HCT116 (cell line): ENCODE data around the gene C10orf62. TPM values are rescaled to one million over a fixed set of nuclear protein-coding genes. Genes with fewer than 3 reads are reported as not detected.
"Not testable (repeated sequence)": the region's sequence is repeated elsewhere in the genome, so short reads cannot be mapped to it uniquely, and the experiment has no call there.

ENCODE experiments used
- ATAC-seq: fragments of 200-7000 bp; cut with Tn5 transposase; 2 replicates; pipeline ENCODE4 v1.9.1; 2020; ENCODE audit warnings: mild to moderate bottlenecking, moderate library complexity
- BruUV-seq: library from RNA; stranded (reverse); fragments of 400-500 nt; replicated peaks from 2 replicates; lab custom pipeline; 2021; lab: Mats Ljungman, UMichigan
- CTCF ChIA-PET: fragments of 300-600 bp; sonication (Branson Sonifier 250); formaldehyde crosslinking; loops from one replicate; lab custom pipeline; 2021; ENCODE audit warnings: antibody characterized with exemption; lab: Charles Lee
- POLR2A ChIA-PET: fragments of 300-600, 350-600 bp; sonication (Branson Sonifier 250); formaldehyde crosslinking; loops from one replicate; lab custom pipeline; 2021; ENCODE audit warnings: antibody characterized with exemption; lab: Charles Lee
- RAD21 ChIA-PET, 2 experiments: fragments of 300-600 bp; sonication (Branson Sonifier 250); formaldehyde crosslinking; loops; one replicate each; lab custom pipeline; 2023; ENCODE audit warnings: low total read pairs in 2 of 2; ENCODE audit not compliant: uncharacterized antibody in 2 of 2, unreplicated experiment in 2 of 2, low non-redundant PET in 1 of 2; lab: Charles Lee
- DNase-seq: peaks from one replicate; pipeline ENCODE4 v3.0.0-alpha.2; 2010; ENCODE audit warnings: low read depth, low spot score
- H2AFZ ChIP-seq: fragments of 200-600 bp; shearing (Covaris generic), sonication (generic); 2 replicates; pipeline ENCODE4 v1.6.1; 2017; ENCODE audit warnings: low read depth, mixed run types, mixed read lengths, antibody characterized with exemption, low read length; ENCODE audit not compliant: poor library complexity, severe bottlenecking
- H3K27ac ChIP-seq: 2 replicates; pipeline ENCODE4 v1.5.1; 2012; ENCODE audit warnings: low read depth, low read length
- H3K27me3 ChIP-seq: fragments of 200-600 bp; sonication (generic); 2 replicates; pipeline ENCODE4 v1.6.1; 2016; ENCODE audit warnings: mixed run types, low read length, mixed read lengths; ENCODE audit not compliant: insufficient read depth
- H3K36me3 ChIP-seq, 2 experiments: fragments of 200-500 bp in 1 of 2; fragments of 200-600 bp in 1 of 2; sonication (Bioruptor generic) in 1 of 2; sonication (generic) in 1 of 2; 2 replicates each; pipeline versions ENCODE4 v1.5.1 to v1.6.1; 2014 to 2016; ENCODE audit warnings: low read length in 2 of 2, inconsistent platforms in 1 of 2, mixed read lengths in 1 of 2, mixed run types in 1 of 2; ENCODE audit not compliant: insufficient read depth in 2 of 2, control insufficient read depth in 1 of 2
- H3K4me1 ChIP-seq, 2 experiments: fragments of 200-600 bp in 1 of 2; sonication (generic) in 1 of 2; 2 replicates each; pipeline versions ENCODE4 v1.5.1 to v1.6.1; 2012 to 2017; ENCODE audit warnings: low read length in 2 of 2, inconsistent platforms in 1 of 2, mild to moderate bottlenecking in 1 of 2, mixed read lengths in 1 of 2, mixed run types in 1 of 2, moderate library complexity in 1 of 2; ENCODE audit not compliant: insufficient read depth in 2 of 2, control insufficient read depth in 1 of 2
- H3K4me2 ChIP-seq: fragments of 200-600 bp; sonication (generic); 2 replicates; pipeline ENCODE4 v1.6.1; 2017; ENCODE audit warnings: mixed run types, low read length, mixed read lengths
- H3K4me3 ChIP-seq, 2 experiments: fragments of 200-600 bp in 1 of 2; sonication (generic) in 1 of 2; replicated peaks in 1 of 2; 2 replicates each; pipeline ENCODE4 v1.5.1; 2011 to 2016; ENCODE audit warnings: low read length in 2 of 2, control low read depth in 1 of 2, low read depth in 1 of 2, mild to moderate bottlenecking in 1 of 2, mixed read lengths in 1 of 2, mixed run types in 1 of 2
- H3K79me2 ChIP-seq: fragments of 200-600 bp; sonication (generic); 2 replicates; pipeline ENCODE4 v1.6.1; 2017; ENCODE audit warnings: mild to moderate bottlenecking, mixed run types, low read length, moderate library complexity, mixed read lengths; ENCODE audit not compliant: insufficient read depth
- H3K9ac ChIP-seq: fragments of 200-600 bp; sonication (generic); 2 replicates; pipeline ENCODE4 v1.6.1; 2016; ENCODE audit warnings: low read length, mixed read lengths
- H3K9me2 ChIP-seq: fragments of 200-600 bp; sonication (generic), shearing (Covaris generic); 2 replicates; pipeline ENCODE4 v1.6.1; 2017; ENCODE audit warnings: mixed run types, mild to moderate bottlenecking, moderate library complexity; ENCODE audit not compliant: insufficient read depth
- H3K9me3 ChIP-seq, 2 experiments: fragments of 200-500 bp in 1 of 2; fragments of 200-600 bp in 1 of 2; sonication (Bioruptor generic) in 1 of 2; sonication (generic) in 1 of 2; 2 replicates each; pipeline ENCODE4 v1.6.1; 2014 to 2017; ENCODE audit warnings: low read length in 2 of 2, mixed read lengths in 2 of 2, inconsistent platforms in 1 of 2, low read depth in 1 of 2, mild to moderate bottlenecking in 1 of 2, mixed run types in 1 of 2, moderate library complexity in 1 of 2; ENCODE audit not compliant: control insufficient read depth in 1 of 2, insufficient read depth in 1 of 2
- H4K20me1 ChIP-seq: fragments of 200-600 bp; sonication (generic), shearing (Covaris generic); 2 replicates; pipeline ENCODE4 v1.6.1; 2017; ENCODE audit warnings: mixed run types, mild to moderate bottlenecking, moderate library complexity; ENCODE audit not compliant: insufficient read depth
- CTCF ChIP-seq, 3 experiments: fragments of 200-600 bp in 1 of 3; sonication (generic) in 1 of 3; IDR thresholded peaks in 2 of 3; conservative IDR thresholded peaks in 1 of 3; 2 replicates each; pipeline ENCODE4 v1.5.1; 2012 to 2017; ENCODE audit warnings: low read depth in 2 of 3, low read length in 2 of 3, antibody characterized with exemption in 1 of 3, borderline replicate concordance in 1 of 3, control low read depth in 1 of 3, mild to moderate bottlenecking in 1 of 3, mixed read lengths in 1 of 3, mixed run types in 1 of 3, moderate library complexity in 1 of 3; ENCODE audit not compliant: insufficient read depth in 1 of 3
- ELF1 ChIP-seq: IDR thresholded peaks from 2 replicates; pipeline ENCODE4 v1.6.1; 2012; ENCODE audit warnings: low read depth, borderline replicate concordance
- MAX ChIP-seq: IDR thresholded peaks from 2 replicates; pipeline ENCODE4 v1.6.1; 2012
- TCF7L2 ChIP-seq: IDR thresholded peaks from 2 replicates; pipeline ENCODE4 v1.7.0; 2011; ENCODE audit warnings: borderline replicate concordance, inconsistent platforms; ENCODE audit not compliant: insufficient read depth, insufficient read length; ENCODE audit errors: extremely low read depth
- ZFX ChIP-seq: fragments of 450-650 bp; IDR thresholded peaks from 2 replicates; pipeline ENCODE4 v1.6.1; 2017
- intact Hi-C: fragments of 100-400 bp; cut with micrococcal nuclease; formaldehyde crosslinking; loops from 2 replicates; pipeline ENCODE4 v1.10.0; 2022
- total RNA-seq: library from RNA; stranded (reverse); gene quantifications from one replicate; pipeline ENCODE4 v1.2.1, GENCODE V29; 2021; ENCODE audit not compliant: unreplicated experiment

The C10orf62 gene
- total RNA-seq, 1 experiment from 2014 or later, result 0.32 TPM

DNA sequence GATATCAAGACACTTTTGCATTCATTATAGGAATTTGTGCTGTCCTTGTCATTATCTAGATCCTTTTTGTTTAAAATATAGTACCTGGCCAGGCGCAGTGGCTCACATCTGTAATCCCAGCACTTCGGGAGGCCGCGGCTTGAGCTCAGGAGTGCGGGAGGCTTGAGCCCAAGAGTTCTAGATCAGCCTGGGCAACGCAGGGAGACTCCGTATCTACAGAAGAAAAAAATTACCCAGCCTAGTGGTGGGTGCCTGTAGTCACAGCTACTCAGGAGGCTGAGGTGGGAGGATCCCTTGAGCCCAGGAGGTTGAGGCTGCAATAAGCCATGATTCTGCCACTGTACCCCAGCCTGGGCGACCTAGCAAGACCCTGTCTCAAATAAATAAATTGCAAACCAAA, 44.4 kb downstream of the C10orf62 start:
- H3K9ac ChIP-seq, result peak overlapping the region; percentile 75
- H3K27ac ChIP-seq, result peak overlapping the region; percentile 64
- POLR2A ChIA-PET, result no interaction called here

GRCh38 chr10:97635577-97635976, 46.1 kb downstream of the C10orf62 start:
- intact Hi-C loops, result no loop called here
- no peak for ATAC-seq
- Histone ChIP-seq H3K27ac (no peak overlapping the region), H3K9ac (no peak overlapping the region), H3K36me3 (no peaks in the 10 kb centered on the region), H3K4me2 (no peak overlapping the region), H3K9me3 (no peaks in the 10 kb centered on the region), H3K4me3 (no peak overlapping the region), H4K20me1 (no peaks in the 10 kb centered on the region), H3K9me2 (no peaks in the 10 kb centered on the region), H3K27me3 (no peaks in the 10 kb centered on the region), H3K79me2 (peaks cover 6% of the 10 kb centered on the region; the same call in 1 of the 2 replicates), H2AFZ (no peak overlapping the region), H3K4me1 (peaks cover 0 to 22% of the 10 kb centered on the region in 2 experiments; a peak in 3 of 4 replicates)
- ChIA-PET CTCF (interaction anchor here (1.6 kb wide), 1 partner anchor 82 kb away, joined by 3 read pairs; no protein-coding TSS in a partner anchor), RAD21 (no interaction called here), POLR2A (no interaction called here)
- no TSS peak for BruUV-seq
- no peak for DNase-seq
- TF ChIP-seq TCF7L2 (no peak), MAX (no peak), ELF1 (no peak)

More for the DNA sequence above, 44.4 kb downstream of the C10orf62 start:
- Histone ChIP-seq H3K4me1 (peaks cover 0 to 15% of the 10 kb centered on the region in 2 experiments; a peak in 3 of 4 replicates), H3K9me2 (no peaks in the 10 kb centered on the region), H3K4me2 (peak overlapping the region; percentile 98), H2AFZ (peak overlapping the region; percentile 55), H4K20me1 (no peaks in the 10 kb centered on the region), H3K9me3 (no peaks in the 10 kb centered on the region), H3K4me3 (peak overlapping the region; percentile 86 to 87), H3K36me3 (no peaks in the 10 kb centered on the region), H3K27me3 (no peaks in the 10 kb centered on the region), H3K79me2 (peaks cover 6% of the 10 kb centered on the region; the same call in 1 of the 2 replicates)
- peak; percentile 19 for DNase-seq
- CTCF ChIA-PET, result interaction anchor here (0.6 to 1.1 kb wide), 2 partner anchors 22 to 24 kb away, joined by 3 read pairs; no protein-coding TSS in a partner anchor
- BruUV-seq, result no TSS peak
- TF ChIP-seq CTCF (IDR thresholded peaks at IDR 0.05 in 2 of 3, conservative IDR thresholded peaks at IDR 0.05 in 1 of 3; ENCODE audit: borderline replicate concordance in 1 of 3, insufficient read depth in 1 of 3, low read depth in 2 of 3, low read length in 2 of 3), result peak in 2 of 3 experiments; percentile 40 to 53; a peak in 3 of 6 replicates
- no peak for TF ChIP-seq ZFX
- peak; percentile 78 for ATAC-seq
- RAD21 ChIA-PET, result no interaction called here
- intact Hi-C loops, result no loop called here

- H3K9ac ChIP-seq, DNase-seq, H3K9me3 ChIP-seq, H3K4me2 ChIP-seq, H3K27me3 ChIP-seq, CTCF ChIA-PET, RAD21 ChIA-PET, H3K36me3 ChIP-seq, H4K20me1 ChIP-seq, intact Hi-C loops, BruUV-seq, H3K9me2 ChIP-seq, ATAC-seq, H3K4me3 ChIP-seq, H3K27ac ChIP-seq: not testable (repeated sequence)
- H3K4me1 ChIP-seq, result peaks cover 8 to 23% of the 10 kb centered on the region in 2 experiments; a peak in 3 of 4 replicates
- POLR2A ChIA-PET, result interaction anchor here (0.9 kb wide), 1 partner anchor 21 kb away, joined by 3 read pairs; no protein-coding TSS in a partner anchor
- peaks cover 29% of the 10 kb centered on the region for H3K79me2 ChIP-seq
- peak overlapping the region; percentile 3 for H2AFZ ChIP-seq
These were observed 49.6 kb downstream of the C10orf62 start for GRCh38 chr10:97639090-97639489.
